CD4-positive, alpha-beta T cell treated with Interleukin-10 for 1 hour (primary cell): ENCODE results near the gene SCGB1D2.
"Not testable (repeated sequence)": the region's sequence is repeated elsewhere in the genome, so short reads cannot be mapped to it uniquely, and the experiment has no call there.

Source experiments
- DNase-seq: peaks from one replicate; pipeline ENCODE4 v3.0.0-alpha.2; 2020

The SCGB1D2 gene

GRCh38 chr11:62242021-62242420 lies at the start of gene SCGB1D2:
Gene SCGB1D2, plus strand, starts transcription at chr11:62242239. Its CDS starts 69 bp downstream, at chr11:62242308.
- DNase-seq = no peak

GRCh38 chr11:62193952-62194351 lies 48.1 kb upstream of the SCGB1D2 start:
- no peak for DNase-seq

GRCh38 chr11:62195010-62195409 lies 47.0 kb upstream of the SCGB1D2 start:
- not testable (repeated sequence) for DNase-seq

GRCh38 chr11:62195945-62196344 lies 46.1 kb upstream of the SCGB1D2 start:
- DNase-seq = no peak

GRCh38 chr11:62197400-62197799 lies 44.6 kb upstream of the SCGB1D2 start:
- DNase-seq = not testable (repeated sequence)

GRCh38 chr11:62201376-62201775 lies 40.7 kb upstream of the SCGB1D2 start:
- no peak for DNase-seq

- no peak for DNase-seq
These were observed 39.1 kb upstream of the SCGB1D2 start for GRCh38 chr11:62202910-62203309.

GRCh38 chr11:62204430-62204829 lies 37.6 kb upstream of the SCGB1D2 start:
- DNase-seq = no peak

GRCh38 chr11:62205441-62205840 lies 36.6 kb upstream of the SCGB1D2 start:
- DNase-seq = no peak

- DNase-seq = not testable (repeated sequence)
These were observed 35.6 kb upstream of the SCGB1D2 start for GRCh38 chr11:62206276-62207066.

GRCh38 chr11:62208785-62209144 lies 33.3 kb upstream of the SCGB1D2 start:
- DNase-seq = no peak

- no peak for DNase-seq
These were observed 24.8 kb upstream of the SCGB1D2 start for GRCh38 chr11:62217191-62217748.

GRCh38 chr11:62221498-62221897 lies 20.5 kb upstream of the SCGB1D2 start:
- DNase-seq = no peak

- no peak for DNase-seq
These were observed 18.9 kb upstream of the SCGB1D2 start for GRCh38 chr11:62223095-62223494.

- no peak for DNase-seq
These were observed 8.3 kb upstream of the SCGB1D2 start for GRCh38 chr11:62233730-62234129.

- DNase-seq = no peak
These were observed 5.9 kb upstream of the SCGB1D2 start for GRCh38 chr11:62236187-62236586.

GRCh38 chr11:62237499-62237898 lies 4.5 kb upstream of the SCGB1D2 start:
- no peak for DNase-seq

GRCh38 chr11:62238151-62238550 lies 3.9 kb upstream of the SCGB1D2 start:
- DNase-seq = no peak

GRCh38 chr11:62241095-62241494 lies 944 bp upstream of the SCGB1D2 start:
- no peak for DNase-seq

GRCh38 chr11:62245271-62245753 lies 3.3 kb downstream of the SCGB1D2 start:
- no peak for DNase-seq

- DNase-seq = no peak
These were observed 9.7 kb downstream of the SCGB1D2 start for GRCh38 chr11:62251698-62252097.

GRCh38 chr11:62253999-62254542 lies 12.0 kb downstream of the SCGB1D2 start:
- no peak for DNase-seq

GRCh38 chr11:62256281-62256680 lies 14.2 kb downstream of the SCGB1D2 start:
- no peak for DNase-seq

- DNase-seq = no peak
These were observed 18.4 kb downstream of the SCGB1D2 start for GRCh38 chr11:62260261-62260953.
